NCI-H2081 (cell line): ENCODE data around the gene LPCAT1.
A peak's percentile ranks its signal among the peaks of the same experiment; 100 is the strongest.
"Not testable (repeated sequence)": the region's sequence is repeated elsewhere in the genome, so short reads cannot be mapped to it uniquely, and the experiment has no call there.

Experiments used
- DNase-seq, 2 experiments: peaks; one replicate each; lab custom pipeline; 2025; lab: John Stamatoyannopoulos, UW

The LPCAT1 gene

GRCh38 chr5:1442222-1443145 is 81.3 kb downstream of the LPCAT1 start:
- DNase-seq = no peak

- no peak for DNase-seq
Observed at GRCh38 chr5:1441166-1441865, 82.4 kb downstream of the LPCAT1 start.

GRCh38 chr5:1440098-1440493 is 83.7 kb downstream of the LPCAT1 start:
- no peak for DNase-seq

- no peak for DNase-seq
Observed at GRCh38 chr5:1439388-1440097, 84.2 kb downstream of the LPCAT1 start.

- DNase-seq = no peak
Observed at GRCh38 chr5:1438871-1439270, 84.9 kb downstream of the LPCAT1 start.

- no peak for DNase-seq
Observed at GRCh38 chr5:1437876-1438559, 85.7 kb downstream of the LPCAT1 start.

GRCh38 chr5:1437226-1437829 is 86.4 kb downstream of the LPCAT1 start:
- peak in 1 of 2 experiments; percentile 55 for DNase-seq

- no peak for DNase-seq
Observed at GRCh38 chr5:1436681-1437080, 87.1 kb downstream of the LPCAT1 start.

- no peak for DNase-seq
Observed at GRCh38 chr5:1436036-1436435, 87.7 kb downstream of the LPCAT1 start.

- no peak for DNase-seq
Observed at GRCh38 chr5:1435369-1435768, 88.4 kb downstream of the LPCAT1 start.

- DNase-seq = no peak
Observed at GRCh38 chr5:1432296-1432695, 91.5 kb downstream of the LPCAT1 start.

- no peak for DNase-seq
Observed at GRCh38 chr5:1431896-1432295, 91.9 kb downstream of the LPCAT1 start.

- no peak for DNase-seq
Observed at GRCh38 chr5:1431021-1431811, 92.5 kb downstream of the LPCAT1 start.

GRCh38 chr5:1430121-1430795 is 93.5 kb downstream of the LPCAT1 start:
- no peak for DNase-seq

GRCh38 chr5:1429496-1429895 is 94.3 kb downstream of the LPCAT1 start:
- no peak for DNase-seq

GRCh38 chr5:1429066-1429465 is 94.7 kb downstream of the LPCAT1 start:
- DNase-seq = no peak

GRCh38 chr5:1428107-1428506 is 95.7 kb downstream of the LPCAT1 start:
- no peak for DNase-seq

GRCh38 chr5:1424716-1425115 is 99.0 kb downstream of the LPCAT1 start:
- DNase-seq = no peak

- DNase-seq = no peak
Observed at GRCh38 chr5:1423901-1424603, 99.7 kb downstream of the LPCAT1 start.

GRCh38 chr5:1422522-1422921 is 101.2 kb downstream of the LPCAT1 start:
- DNase-seq = not testable (repeated sequence)
